GM21423 (cell line): Measurements from ENCODE around the gene GPD2.

Experiments used
- ATAC-seq: cut with Tn5 transposase; IDR thresholded peaks from one replicate; pipeline ENCODE4 v1.9.1; 2021; ENCODE audit warnings: mild to moderate bottlenecking, moderate library complexity; ENCODE audit not compliant: unreplicated experiment

Gene GPD2

GRCh38 chr2:156435718-156436496, at the start of gene GPD2:
TSS of gene GPD2 (plus strand) at chr2:156436379. CDS start at chr2:156476106, 39,727 bp downstream.
- ATAC-seq, result peak; percentile 44

GRCh38 chr2:156394033-156394741, 42.0 kb upstream of the GPD2 start:
- ATAC-seq, result no peak

- ATAC-seq, result peak; percentile 38
These were observed 40.1 kb upstream of the GPD2 start for GRCh38 chr2:156396126-156396525.

GRCh38 chr2:156397229-156397628, 39.0 kb upstream of the GPD2 start:
- no peak for ATAC-seq

GRCh38 chr2:156398176-156398575, 38.0 kb upstream of the GPD2 start:
- ATAC-seq, result no peak

- ATAC-seq, result no peak
These were observed 36.8 kb upstream of the GPD2 start for GRCh38 chr2:156399224-156399949.

GRCh38 chr2:156399950-156400705, 36.1 kb upstream of the GPD2 start:
- ATAC-seq, result peak; percentile 35

GRCh38 chr2:156400706-156401678, 35.2 kb upstream of the GPD2 start:
- ATAC-seq, result peak; percentile 59

- no peak for ATAC-seq
These were observed 34.3 kb upstream of the GPD2 start for GRCh38 chr2:156401861-156402260.

- no peak for ATAC-seq
These were observed 30.6 kb upstream of the GPD2 start for GRCh38 chr2:156405586-156405985.

GRCh38 chr2:156411835-156412234, 24.3 kb upstream of the GPD2 start:
- ATAC-seq, result no peak

- no peak for ATAC-seq
These were observed 14.3 kb upstream of the GPD2 start for GRCh38 chr2:156421851-156422250.

GRCh38 chr2:156423674-156424282, 12.4 kb upstream of the GPD2 start:
- no peak for ATAC-seq

- no peak for ATAC-seq
These were observed 9.1 kb upstream of the GPD2 start for GRCh38 chr2:156427074-156427473.

GRCh38 chr2:156429211-156429610, 7.0 kb upstream of the GPD2 start:
- ATAC-seq, result no peak

GRCh38 chr2:156430236-156430979, 5.8 kb upstream of the GPD2 start:
- ATAC-seq, result peak; percentile 27

- ATAC-seq, result peak; percentile 61
These were observed 5.2 kb upstream of the GPD2 start for GRCh38 chr2:156430980-156431358.

GRCh38 chr2:156434461-156435291, 1.5 kb upstream of the GPD2 start:
- ATAC-seq, result no peak
